RCC 7860 (cell line): ENCODE data around the gene KAZN.

Experiments used
- DNase-seq: peaks from one replicate; pipeline ENCODE4 v3.0.0-alpha.2; 2015; ENCODE audit warnings: low spot score
- FAIRE-seq: peaks from 2 replicates; lab custom pipeline; 2012; peaks lifted over from hg19 to GRCh38; lab: Jason Lieb, UNC

Gene KAZN

GRCh38 chr1:14812189-14812588 is 213.7 kb downstream of the KAZN start:
- FAIRE-seq (no peak), DNase-seq (no peak)

GRCh38 chr1:14815175-14815877 is 216.8 kb downstream of the KAZN start:
- DNase-seq (peak; percentile 45), FAIRE-seq (peak; percentile 25)

- FAIRE-seq (no peak), DNase-seq (no peak)
These were observed 219.0 kb downstream of the KAZN start for GRCh38 chr1:14817223-14818170.

GRCh38 chr1:14820295-14821085 is 222.0 kb downstream of the KAZN start:
- FAIRE-seq (no peak), DNase-seq (no peak)

GRCh38 chr1:14822493-14822892 is 224.0 kb downstream of the KAZN start:
- no peak for DNase-seq
- no peak for FAIRE-seq

- no peak for DNase-seq
- FAIRE-seq = no peak
These were observed 224.5 kb downstream of the KAZN start for GRCh38 chr1:14822996-14823395.

- FAIRE-seq (no peak), DNase-seq (no peak)
These were observed 225.9 kb downstream of the KAZN start for GRCh38 chr1:14824314-14824915.

- no peak for DNase-seq
- no peak for FAIRE-seq
These were observed 226.9 kb downstream of the KAZN start for GRCh38 chr1:14825396-14825795.

- DNase-seq (no peak), FAIRE-seq (no peak)
These were observed 227.7 kb downstream of the KAZN start for GRCh38 chr1:14826172-14826636.

- no peak for FAIRE-seq
- no peak for DNase-seq
These were observed 228.3 kb downstream of the KAZN start for GRCh38 chr1:14826731-14827326.

GRCh38 chr1:14827870-14828269 is 229.4 kb downstream of the KAZN start:
- no peak for FAIRE-seq
- no peak for DNase-seq

GRCh38 chr1:14828665-14829064 is 230.2 kb downstream of the KAZN start:
- FAIRE-seq (no peak), DNase-seq (no peak)

- DNase-seq = no peak
- FAIRE-seq = no peak
These were observed 237.2 kb downstream of the KAZN start for GRCh38 chr1:14835725-14836124.

GRCh38 chr1:14836426-14837140 is 238.1 kb downstream of the KAZN start:
- FAIRE-seq (no peak), DNase-seq (no peak)

GRCh38 chr1:14840374-14840773 is 241.9 kb downstream of the KAZN start:
- FAIRE-seq = no peak

GRCh38 chr1:14841456-14841855 is 243.0 kb downstream of the KAZN start:
- FAIRE-seq (no peak), DNase-seq (no peak)

More at GRCh38 chr1:14840374-14840773, 241.9 kb downstream of the KAZN start:
- no peak for DNase-seq

- FAIRE-seq (no peak), DNase-seq (no peak)
These were observed 243.5 kb downstream of the KAZN start for GRCh38 chr1:14841951-14842350.

GRCh38 chr1:14842361-14842760 is 243.9 kb downstream of the KAZN start:
- DNase-seq = no peak
- FAIRE-seq = no peak

- no peak for DNase-seq
- no peak for FAIRE-seq
These were observed 244.4 kb downstream of the KAZN start for GRCh38 chr1:14842891-14843290.

GRCh38 chr1:14843525-14843924 is 245.0 kb downstream of the KAZN start:
- no peak for FAIRE-seq

More at GRCh38 chr1:14843525-14843924, 245.0 kb downstream of the KAZN start:
- no peak for DNase-seq
